Renal cortex interstitium (tissue), 11 donors: ENCODE data around the gene PLSCR4. TPM values are rescaled to one million over a fixed set of nuclear protein-coding genes. Genes with fewer than 3 reads are reported as not detected.

Experiments used
- DNase-seq, 11 donors: peaks; one replicate each; pipeline ENCODE4 v3.0.0-alpha.2; 2013; ENCODE audit warnings: low read depth in 9 of 11, low spot score in 4 of 11; ENCODE audit errors: extremely low read depth in 1 of 11
- polyA plus RNA-seq, 3 donors: library from polyadenylated mRNA; unstranded; fragments of 120-200 nt; gene quantifications; one replicate each; pipeline ENCODE4 v1.2.1, GENCODE V29; 2013; ENCODE audit not compliant: insufficient read length in 3 of 3

Gene PLSCR4
- polyA plus RNA-seq, 3 donors = 15.2 to 18.0 (median 17.0) TPM

- no peak for DNase-seq
These were observed 36.4 kb downstream of the PLSCR4 start for GRCh38 chr3:146214493-146214892.

- no peak for DNase-seq
These were observed 41.5 kb downstream of the PLSCR4 start for GRCh38 chr3:146209371-146209770.

- DNase-seq = no peak
These were observed 47.1 kb downstream of the PLSCR4 start for GRCh38 chr3:146203776-146204175.

GRCh38 chr3:146200461-146201220 is 50.3 kb downstream of the PLSCR4 start:
- no peak for DNase-seq

GRCh38 chr3:146199762-146200161 is 51.1 kb downstream of the PLSCR4 start:
- no peak for DNase-seq

GRCh38 chr3:146196789-146197188 is 54.1 kb downstream of the PLSCR4 start:
- no peak for DNase-seq

- DNase-seq = no peak
These were observed 55.3 kb downstream of the PLSCR4 start for GRCh38 chr3:146195605-146196004.

GRCh38 chr3:146195030-146195429 is 55.9 kb downstream of the PLSCR4 start:
- no peak for DNase-seq

GRCh38 chr3:146191051-146191450 is 59.9 kb downstream of the PLSCR4 start:
- no peak for DNase-seq

- peak in 8 of 11 donors; percentile 18 to 47 (median 36) for DNase-seq
These were observed 61.3 kb downstream of the PLSCR4 start for GRCh38 chr3:146189519-146190173.

GRCh38 chr3:146187334-146187950 is 63.5 kb downstream of the PLSCR4 start:
- DNase-seq = peak in 1 of 11 donors; percentile 32

GRCh38 chr3:146184241-146185015 is 66.5 kb downstream of the PLSCR4 start:
- DNase-seq = no peak

GRCh38 chr3:146181216-146181615 is 69.7 kb downstream of the PLSCR4 start:
- DNase-seq = no peak

- no peak for DNase-seq
These were observed 70.5 kb downstream of the PLSCR4 start for GRCh38 chr3:146180376-146180775.

- no peak for DNase-seq
These were observed 72.8 kb downstream of the PLSCR4 start for GRCh38 chr3:146178006-146178689.

GRCh38 chr3:146177519-146177918 is 73.4 kb downstream of the PLSCR4 start:
- DNase-seq = no peak

GRCh38 chr3:146177072-146177471 is 73.8 kb downstream of the PLSCR4 start:
- DNase-seq = no peak

GRCh38 chr3:146172586-146172985 is 78.3 kb downstream of the PLSCR4 start:
- DNase-seq = no peak

- no peak for DNase-seq
These were observed 80.3 kb downstream of the PLSCR4 start for GRCh38 chr3:146170591-146170990.
